ENCODE results near the gene PKLR. TPM values are rescaled to one million over a fixed set of nuclear protein-coding genes. Genes with fewer than 3 reads are reported as not detected.

Gene PKLR
- total RNA-seq, 4 donors from 2014 or later: 0.18 TPM; not detected in 3

DNA sequence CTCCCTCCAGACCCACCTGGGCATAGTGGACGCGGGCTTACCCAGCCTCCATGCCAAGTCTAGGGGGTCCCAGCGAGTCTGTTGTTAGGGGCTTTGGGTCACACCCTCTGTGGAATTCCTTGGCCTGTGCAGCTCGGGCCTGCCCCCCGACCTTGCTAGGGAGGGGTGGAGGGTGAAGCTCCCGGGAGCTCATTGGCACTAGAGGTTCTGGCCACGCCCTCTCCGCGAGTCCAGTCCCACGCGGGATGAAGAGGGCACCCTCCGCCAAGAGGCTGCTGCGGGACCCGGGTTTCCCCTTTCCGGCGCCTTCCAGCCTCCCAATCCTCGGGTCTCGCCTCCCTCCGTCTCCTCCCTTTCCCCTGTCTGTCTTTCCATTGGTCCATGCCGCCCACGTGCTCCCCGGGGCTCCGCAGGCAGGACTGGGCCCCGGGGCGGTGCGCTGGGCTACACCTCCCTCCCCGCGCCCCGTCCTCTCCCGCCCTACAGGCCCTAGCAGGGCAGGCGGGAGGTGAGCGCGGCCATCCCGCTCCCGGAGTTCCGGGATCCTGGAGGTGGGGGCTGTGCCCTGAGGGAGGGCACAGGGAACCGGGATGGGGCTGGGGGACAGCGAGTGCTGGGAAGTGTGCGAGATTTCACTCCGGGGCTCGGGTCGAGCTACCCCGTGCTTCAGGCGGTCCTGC, 22.9 kb upstream of the PKLR start:
- H3K4me1 ChIP-seq: peaks cover 35 to 58% (median 36%) of the 10 kb centered on the region in 3 donors

DNA sequence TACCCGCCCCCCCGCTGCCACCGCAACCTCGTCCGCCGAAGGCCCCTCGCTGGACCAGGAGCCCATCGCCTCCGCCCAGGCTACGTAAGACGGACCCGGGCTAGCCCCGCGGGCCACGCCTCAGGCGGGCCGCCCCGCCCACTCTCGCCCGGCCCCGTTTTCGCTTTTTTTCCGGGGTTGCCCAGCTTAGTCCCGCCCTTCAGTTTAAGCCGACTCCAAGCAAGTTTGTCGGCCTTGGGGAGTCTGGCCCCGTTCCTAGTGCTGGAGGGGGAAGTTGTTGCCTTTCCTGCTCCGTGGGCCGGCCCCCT, 22.4 kb upstream of the PKLR start:
- WGBS, 2 donors: 0% methylated on average over 9 of the region's 29 CpGs
- peak; percentile 69 for DNase-seq
- Histone ChIP-seq H3K27me3 (no peaks in the 10 kb centered on the region), H3K36me3 (peaks cover 0 to 41% (median 7%) of the 10 kb centered on the region in 3 donors), H3K27ac (peak overlapping the region; percentile 96 to 99 (median 98)), H3K9me3 (no peaks in the 10 kb centered on the region), H3K4me1 (peaks cover 35 to 58% (median 36%) of the 10 kb centered on the region in 3 donors), H3K4me3 (peak overlapping the region; percentile 61 to 95 (median 80))
- TF ChIP-seq, protein P1, sequence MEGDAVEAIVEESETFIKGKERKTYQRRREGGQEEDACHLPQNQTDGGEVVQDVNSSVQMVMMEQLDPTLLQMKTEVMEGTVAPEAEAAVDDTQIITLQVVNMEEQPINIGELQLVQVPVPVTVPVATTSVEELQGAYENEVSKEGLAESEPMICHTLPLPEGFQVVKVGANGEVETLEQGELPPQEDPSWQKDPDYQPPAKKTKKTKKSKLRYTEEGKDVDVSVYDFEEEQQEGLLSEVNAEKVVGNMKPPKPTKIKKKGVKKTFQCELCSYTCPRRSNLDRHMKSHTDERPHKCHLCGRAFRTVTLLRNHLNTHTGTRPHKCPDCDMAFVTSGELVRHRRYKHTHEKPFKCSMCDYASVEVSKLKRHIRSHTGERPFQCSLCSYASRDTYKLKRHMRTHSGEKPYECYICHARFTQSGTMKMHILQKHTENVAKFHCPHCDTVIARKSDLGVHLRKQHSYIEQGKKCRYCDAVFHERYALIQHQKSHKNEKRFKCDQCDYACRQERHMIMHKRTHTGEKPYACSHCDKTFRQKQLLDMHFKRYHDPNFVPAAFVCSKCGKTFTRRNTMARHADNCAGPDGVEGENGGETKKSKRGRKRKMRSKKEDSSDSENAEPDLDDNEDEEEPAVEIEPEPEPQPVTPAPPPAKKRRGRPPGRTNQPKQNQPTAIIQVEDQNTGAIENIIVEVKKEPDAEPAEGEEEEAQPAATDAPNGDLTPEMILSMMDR (IDR thresholded peaks at IDR 0.05): no peak
- TF ChIP-seq POLR2A (IDR thresholded peaks at IDR 0.05): no peak
- intact Hi-C loops (cut with DNase I): no loop called here

More for the DNA sequence above, 22.9 kb upstream of the PKLR start:
- intact Hi-C loops (cut with DNase I): no loop called here
- no peaks in the 10 kb centered on the region for H3K27me3 ChIP-seq
- H3K27ac ChIP-seq: peak overlapping the region; percentile 96 to 99 (median 98)
- peak; percentile 70 for DNase-seq
- WGBS, 2 donors: 0% methylated on average over 6 of the region's 44 CpGs; no CpG with 5 or more reads in 1 of the 2 donors
- peak in 2 of 4 donors; percentile 85 to 88 for TF ChIP-seq POLR2A (IDR thresholded peaks at IDR 0.05)
- TF ChIP-seq, protein P1 (IDR thresholded peaks at IDR 0.05): peak in 2 of 6 experiments; percentile 12 to 18
- H3K9me3 ChIP-seq: no peaks in the 10 kb centered on the region
- H3K4me3 ChIP-seq: peak overlapping the region; percentile 61 to 95 (median 80)
- peaks cover 0 to 41% (median 7%) of the 10 kb centered on the region in 3 donors for H3K36me3 ChIP-seq

DNA sequence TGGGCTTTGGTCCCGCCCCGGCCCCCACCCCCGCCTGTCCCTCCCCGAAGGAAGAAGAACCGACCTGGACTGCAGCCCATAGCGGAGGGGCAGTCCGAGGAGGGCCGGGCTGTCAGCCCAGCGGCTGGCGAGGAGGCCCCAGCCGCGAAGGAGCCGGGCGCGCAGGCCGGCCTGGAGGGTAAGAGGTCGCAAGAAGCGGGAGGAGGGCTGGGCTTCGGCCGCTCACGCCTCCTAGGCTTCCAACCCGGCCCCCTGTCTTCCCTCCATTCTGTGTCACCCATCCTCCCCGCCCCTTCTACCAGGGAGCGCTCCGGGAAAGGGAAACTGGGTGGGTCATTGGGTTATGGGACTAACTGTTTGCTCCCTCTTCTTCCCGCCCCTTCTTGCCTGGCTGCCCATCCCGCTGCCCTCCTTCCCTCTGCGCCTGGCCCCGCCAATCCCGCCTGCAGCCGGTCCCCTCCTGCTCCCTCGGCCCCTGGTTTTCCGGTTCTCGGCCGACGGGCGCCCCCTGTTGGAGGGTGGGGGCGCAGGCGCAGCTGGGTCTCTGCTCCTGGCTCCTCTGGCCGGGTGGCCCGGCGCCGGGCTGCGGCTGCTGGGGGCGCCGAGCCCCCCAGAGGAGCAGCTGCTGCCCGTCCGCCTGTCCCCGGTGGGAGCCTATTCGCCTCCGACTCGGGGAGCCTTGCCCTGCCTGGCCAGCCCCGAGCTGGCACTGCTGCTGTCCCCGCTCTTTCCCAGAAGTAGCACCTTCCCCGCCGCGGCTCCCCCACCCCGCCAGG, 21.9 kb upstream of the PKLR start:
- intact Hi-C loops (cut with DNase I): no loop called here
- H3K4me1 ChIP-seq: peaks cover 35 to 58% (median 36%) of the 10 kb centered on the region in 3 donors

GRCh38 chr1:155322571-155322952, 21.3 kb upstream of the PKLR start:
- Histone ChIP-seq H3K9me3 (no peaks in the 10 kb centered on the region), H3K27me3 (no peaks in the 10 kb centered on the region), H3K4me1 (peaks cover 35 to 54% (median 36%) of the 10 kb centered on the region in 3 donors), H3K36me3 (peaks cover 0 to 41% (median 11%) of the 10 kb centered on the region in 3 donors), H3K4me3 (peak overlapping the region; percentile 61 to 95 (median 80)), H3K27ac (peak overlapping the region; percentile 96 to 99 (median 98))
- WGBS, 2 donors: 1 to 2% methylated on average over 15 to 19 of the region's 28 CpGs
- TF ChIP-seq, protein P1 (IDR thresholded peaks at IDR 0.05): no peak
- TF ChIP-seq POLR2A (IDR thresholded peaks at IDR 0.05): no peak
- intact Hi-C loops (cut with DNase I): no loop called here
- no peak for DNase-seq

More for the DNA sequence above, 21.9 kb upstream of the PKLR start:
- 0% methylated on average over 9 to 13 of the region's 58 CpGs for WGBS, 2 donors
- peak in 1 of 4 donors; percentile 31 for TF ChIP-seq POLR2A (IDR thresholded peaks at IDR 0.05)
- TF ChIP-seq, protein P1 (IDR thresholded peaks at IDR 0.05): peak; percentile 90 to 99 (median 96)
- Histone ChIP-seq H3K36me3 (peaks cover 0 to 41% (median 11%) of the 10 kb centered on the region in 3 donors), H3K4me3 (peak overlapping the region; percentile 61 to 95 (median 80)), H3K27ac (peak overlapping the region; percentile 96 to 99 (median 98)), H3K27me3 (no peaks in the 10 kb centered on the region), H3K9me3 (no peaks in the 10 kb centered on the region)
- DNase-seq: no peak

Measured in esophagus squamous epithelium (tissue), 5 donors.